K562 (cell line): Measurements from ENCODE around the gene SEPTIN12. TPM values are rescaled to one million over a fixed set of nuclear protein-coding genes. Genes with fewer than 3 reads are reported as not detected.

ENCODE experiments used
- ELK3 ChIP-seq: fragments of 450-650 bp; formaldehyde crosslinking; IDR thresholded peaks from 2 replicates; pipeline ENCODE4 v1.4.0; 2020; ENCODE audit warnings: mild to moderate bottlenecking
- GMEB1 ChIP-seq: fragments of 250-450 bp; sonication (Bioruptor Pico); IDR thresholded peaks from 2 replicates; pipeline ENCODE4 v1.4.0; 2020; ENCODE audit warnings: mild to moderate bottlenecking
- HDGF ChIP-seq: fragments of 450-650 bp; IDR thresholded peaks from 2 replicates; pipeline ENCODE4 v1.6.1; 2016
- HNRNPLL ChIP-seq: fragments of 200-400 bp; formaldehyde crosslinking; IDR thresholded peaks from 2 replicates; pipeline ENCODE4 v1.6.1; 2017; ENCODE audit warnings: low read length, low read depth, mild to moderate bottlenecking; ENCODE audit not compliant: poor library complexity, severe bottlenecking
- NCOA2 ChIP-seq, 2 experiments: fragments of 450-650 bp; IDR thresholded peaks; 2 replicates each; pipeline ENCODE4 v1.6.1; 2018; ENCODE audit warnings: mild to moderate bottlenecking in 2 of 2, moderate library complexity in 1 of 2; ENCODE audit not compliant: partially characterized antibody in 2 of 2
- PHF21A ChIP-seq: fragments of 450-650 bp; IDR thresholded peaks from 2 replicates; pipeline ENCODE4 v1.6.1; 2017; ENCODE audit warnings: low read depth, borderline replicate concordance
- PHF8 ChIP-seq: fragments of 200-600 bp; sonication (generic); IDR thresholded peaks from 2 replicates; pipeline ENCODE4 v1.6.1; 2012; ENCODE audit warnings: mixed run types, mild to moderate bottlenecking, inconsistent platforms, low read length, moderate library complexity, borderline replicate concordance
- POLR3A ChIP-seq: IDR thresholded peaks from 2 replicates; pipeline ENCODE4 v1.6.1; 2011; ENCODE audit warnings: borderline replicate concordance, mild to moderate bottlenecking, moderate library complexity; ENCODE audit not compliant: insufficient read length, insufficient read depth; ENCODE audit errors: extremely low read depth
- RNF2 ChIP-seq: sonication (generic); IDR thresholded peaks from 2 replicates; pipeline ENCODE4 v1.6.1; 2016
- SMAD4 ChIP-seq: fragments of 250-450 bp; sonication (Bioruptor Pico); conservative IDR thresholded peaks from 2 replicates; pipeline ENCODE4 v1.8.0; 2021; ENCODE audit warnings: inconsistent platforms, mild to moderate bottlenecking, moderate library complexity
- VEZF1 ChIP-seq: fragments of 200-800 bp; sonication (Bioruptor generic); IDR thresholded peaks from 2 replicates; pipeline ENCODE4 v1.6.1; 2017; ENCODE audit warnings: missing genetic modification characterization, missing compliant biosample characterization
- ZKSCAN1 ChIP-seq: fragments of 150-350 bp; IDR thresholded peaks from 2 replicates; pipeline ENCODE4 v1.6.1; 2016; ENCODE audit warnings: low read depth, low read length
- ZNF407 ChIP-seq: fragments of 450-650 bp; IDR thresholded peaks from 2 replicates; pipeline ENCODE4 v1.6.1; 2016; ENCODE audit warnings: low read depth
- polyA plus RNA-seq, 8 experiments: library from polyadenylated mRNA; depleted of rRNA in 4 of 8; stranded (reverse) in 5 of 8; unstranded in 3 of 8; fragments of >200 nt; fragmentation: Nextera tagmentation in 2 of 8; fragmentation: Illumina TruSeq in 1 of 8; extraction: Ambion mirVana in 2 of 8; extraction: Trizol in 1 of 8; gene quantifications; 2 replicates each; pipeline versions ENCODE4 v1.2.1 to v1.2.3, GENCODE V29; 2011 to 2014; ENCODE audit warnings: inconsistent platforms in 1 of 8, missing spikeins in 1 of 8
- total RNA-seq, 7 experiments: library from RNA; depleted of rRNA in 6 of 7; stranded (reverse); fragments of >200 nt in 6 of 7; fragmentation: Illumina TruSeq in 2 of 7; extraction: Trizol in 2 of 7; gene quantifications; 2 replicates each; pipeline versions ENCODE4 v1.2.1 to v1.2.3, GENCODE V29; 2011 to 2021; ENCODE audit warnings: low replicate concordance in 1 of 7

The SEPTIN12 gene
- total and polyA plus RNA-seq, 9 of the 15 experiments (the other 6 are each of a cell fraction or from before 2014, with no cell fraction given) = not detected

GRCh38 chr16:4801962-4802658, 14.0 kb upstream of the SEPTIN12 start, which contains the start of gene ROGDI (continued):
- peak; percentile 46; the same call in 1 of the 2 replicates for TF ChIP-seq PHF8
- no peak for TF ChIP-seq ELK3 (CRISPR knock-in tag)
- TF ChIP-seq GMEB1 (CRISPR knock-in tag) = no peak
- TF ChIP-seq HNRNPLL = peak; percentile 25
- no peak for TF ChIP-seq HDGF
- no peak; the same call in 1 of the 2 replicates for TF ChIP-seq VEZF1 (CRISPR knock-in tag)
- no peak for TF ChIP-seq ZNF407
- no peak for TF ChIP-seq RNF2
- TF ChIP-seq SMAD4 = 0 out of 2 replicates have a peak, but pooled peaks have one; percentile 65
- 0 out of 2 replicates have a peak, but pooled peaks have one; percentile 30 for TF ChIP-seq PHF21A
- no peak for TF ChIP-seq NCOA2 (IDR thresholded peaks at IDR 0.05; ENCODE audit: partially characterized antibody in 2 of 2)
- peak; percentile 20; the same call in 1 of the 2 replicates for TF ChIP-seq ZKSCAN1
- no peak for TF ChIP-seq POLR3A
